ENCODE measurements around the gene MET. TPM values are rescaled to one million over a fixed set of nuclear protein-coding genes. Genes with fewer than 3 reads are reported as not detected.

Gene MET
- total and polyA plus RNA-seq, 2 of the 13 experiments (the other 11 are each of a cell fraction or from before 2014, with no cell fraction given), result 21.8 to 31.5 TPM

DNA sequence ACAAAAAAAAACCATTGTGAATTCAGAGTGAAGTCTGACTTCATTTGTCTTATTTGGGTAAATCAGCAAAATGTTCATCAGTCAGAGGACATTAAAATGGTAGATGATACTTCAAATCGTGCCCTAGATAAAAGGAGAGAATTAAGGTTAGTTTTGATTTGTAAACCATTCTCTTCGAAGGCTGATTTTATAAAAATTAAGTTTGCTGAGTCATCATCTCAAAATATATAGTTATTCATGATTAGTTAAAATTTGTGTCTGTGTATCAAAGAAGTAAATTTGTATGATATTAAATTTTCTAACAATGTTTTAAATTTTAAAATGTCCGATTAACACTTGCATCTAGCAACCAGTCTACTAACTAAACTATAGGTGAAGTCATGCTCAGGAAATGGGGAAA lies 35.3 kb downstream of the MET start:
- H3K4me3 ChIP-seq (replicated peaks in 1 of 3; ENCODE audit: insufficient read depth in 1 of 3, low read depth in 2 of 3, low read length in 3 of 3), result no peak overlapping the region
- no peak for FAIRE-seq
- intact Hi-C loops (cut with micrococcal nuclease; ENCODE audit: unreplicated experiment), result no loop called here

DNA sequence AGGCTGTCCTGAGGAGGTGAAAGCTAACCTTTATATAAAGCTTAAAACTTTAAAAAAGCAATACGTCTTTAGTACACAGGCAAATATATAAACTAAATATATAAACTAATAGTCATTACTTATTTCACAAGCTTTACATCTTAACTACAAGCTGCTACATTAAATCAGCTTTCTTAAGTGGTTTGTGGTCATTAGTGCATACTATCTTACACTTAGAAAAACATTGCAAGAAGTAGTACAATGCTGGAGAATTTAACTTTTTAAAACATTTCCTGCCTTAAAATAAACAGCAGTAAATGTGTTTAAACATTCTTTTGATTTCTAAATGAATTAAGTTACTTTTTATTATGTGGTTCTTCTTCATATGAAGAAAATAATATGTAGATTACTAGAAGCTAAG lies 36.3 kb downstream of the MET start:
- no peak overlapping the region for H3K9ac ChIP-seq (ENCODE audit: insufficient read depth, low read depth, low read length)
- ATAC-seq (no peak), FAIRE-seq (no peak), DNase-seq (ENCODE audit: low spot score) (no peak)
- peaks cover 32% of the 10 kb centered on the region for H3K4me1 ChIP-seq (ENCODE audit: insufficient read depth, low read length)
- no peaks in the 10 kb centered on the region for H3K27me3 ChIP-seq (ENCODE audit: control insufficient read depth in 1 of 2, insufficient read depth in 2 of 2, low read length in 2 of 2)
- no peaks in the 10 kb centered on the region for H4K20me1 ChIP-seq (ENCODE audit: insufficient read depth, low read length)
- H2AFZ ChIP-seq (ENCODE audit: low read length), result no peak overlapping the region
- no peak overlapping the region for H3K4me2 ChIP-seq (ENCODE audit: low read depth, low read length)
- ChIA-PET POLR2A (no interaction called here), CTCF (ENCODE audit: low intra/inter-chr PET ratio, low total read pairs) (no interaction called here)
- no TSS peak for BruUV-seq (replicated peaks)
- in situ Hi-C loops (cut with HindIII; ENCODE audit: extremely low pct_ligation_motif_present, low pct_unique_long_range_greater_than_20kb) (no loop called here), intact Hi-C loops (cut with micrococcal nuclease; ENCODE audit: unreplicated experiment) (no loop called here)
- H3K9me3 ChIP-seq (ENCODE audit: low read length), result no peaks in the 10 kb centered on the region
- WGBS (ENCODE audit: low lambda C conversion rate), result 97% methylated on average over 1 of the region's 1 CpG
- H3K79me2 ChIP-seq (ENCODE audit: insufficient read depth, low read length), result peaks cover 4% of the 10 kb centered on the region
- TF ChIP-seq NFIB (CRISPR knock-in tag; IDR thresholded peaks at IDR 0.05; ENCODE audit: borderline replicate concordance), result no peak
- TF ChIP-seq DR1 (CRISPR knock-in tag; IDR thresholded peaks at IDR 0.05), result no peak
- TF ChIP-seq, protein P1, sequence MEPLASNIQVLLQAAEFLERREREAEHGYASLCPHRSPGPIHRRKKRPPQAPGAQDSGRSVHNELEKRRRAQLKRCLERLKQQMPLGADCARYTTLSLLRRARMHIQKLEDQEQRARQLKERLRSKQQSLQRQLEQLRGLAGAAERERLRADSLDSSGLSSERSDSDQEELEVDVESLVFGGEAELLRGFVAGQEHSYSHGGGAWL (CRISPR knock-in tag; IDR thresholded peaks at IDR 0.05), result no peak
- no peak for TF ChIP-seq ZNF746 (CRISPR knock-in tag; IDR thresholded peaks at IDR 0.05)
- no peak for TF ChIP-seq SMAD3 (CRISPR knock-in tag; IDR thresholded peaks at IDR 0.05)
- TF ChIP-seq, protein P2, sequence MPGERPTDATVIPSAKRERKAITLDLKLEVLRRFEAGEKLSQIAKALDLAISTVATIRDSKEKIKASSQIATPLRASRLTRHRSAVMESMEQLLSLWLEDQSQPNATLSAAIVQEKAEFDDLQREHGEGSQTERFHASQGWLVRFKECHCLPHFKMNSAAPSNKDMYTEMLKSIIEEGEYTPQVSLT (CRISPR knock-in tag; IDR thresholded peaks at IDR 0.05; ENCODE audit: borderline replicate concordance, low read depth), result no peak
- TF ChIP-seq ZNF136 (CRISPR knock-in tag; IDR thresholded peaks at IDR 0.05; ENCODE audit: low read depth), result no peak
- no peak for TF ChIP-seq NR2F1 (CRISPR knock-in tag; IDR thresholded peaks at IDR 0.05)
- TF ChIP-seq NFE2L2 (IDR thresholded peaks at IDR 0.05; ENCODE audit: low read length), result no peak
- no peak for TF ChIP-seq NFE2L1 (CRISPR knock-in tag; IDR thresholded peaks at IDR 0.05; ENCODE audit: borderline replicate concordance)
- no peak for TF ChIP-seq KDM5A (IDR thresholded peaks at IDR 0.05; ENCODE audit: borderline replicate concordance, low read length)
- H3K36me3 ChIP-seq (replicated peaks in 1 of 2; ENCODE audit: control insufficient read depth in 1 of 2, insufficient read depth in 2 of 2, low read length in 2 of 2), result 0 out of 5 replicates have a peak, but pooled peaks cover 0 to 1% of the 10 kb centered on the region in 2 experiments
- H3K27ac ChIP-seq (ENCODE audit: extremely low read length, insufficient read depth, low read length), result no peak overlapping the region
- no peak overlapping the region for H3K4me3 ChIP-seq (replicated peaks in 1 of 3; ENCODE audit: insufficient read depth in 1 of 3, low read depth in 2 of 3, low read length in 3 of 3)

More for the DNA sequence above, 35.3 kb downstream of the MET start:
- no peaks in the 10 kb centered on the region for H3K27me3 ChIP-seq (ENCODE audit: control insufficient read depth in 1 of 2, insufficient read depth in 2 of 2, low read length in 2 of 2)
- BruUV-seq (replicated peaks), result no TSS peak
- POLR2A ChIA-PET, result no interaction called here
- 0 out of 5 replicates have a peak, but pooled peaks cover 0 to 1% of the 10 kb centered on the region in 2 experiments for H3K36me3 ChIP-seq (replicated peaks in 1 of 2; ENCODE audit: control insufficient read depth in 1 of 2, insufficient read depth in 2 of 2, low read length in 2 of 2)
- no peak overlapping the region for H3K9ac ChIP-seq (ENCODE audit: insufficient read depth, low read depth, low read length)
- no peak overlapping the region for H3K4me2 ChIP-seq (ENCODE audit: low read depth, low read length)
- DNase-seq (ENCODE audit: low spot score) (no peak), ATAC-seq (no peak)
- peaks cover 4% of the 10 kb centered on the region for H3K79me2 ChIP-seq (ENCODE audit: insufficient read depth, low read length)
- H3K4me1 ChIP-seq (ENCODE audit: insufficient read depth, low read length), result peaks cover 34% of the 10 kb centered on the region
- in situ Hi-C loops (cut with HindIII; ENCODE audit: extremely low pct_ligation_motif_present, low pct_unique_long_range_greater_than_20kb), result no loop called here
- H4K20me1 ChIP-seq (ENCODE audit: insufficient read depth, low read length), result no peaks in the 10 kb centered on the region
- H3K9me3 ChIP-seq (ENCODE audit: low read length), result no peaks in the 10 kb centered on the region
- no peak overlapping the region for H2AFZ ChIP-seq (ENCODE audit: low read length)
- CTCF ChIA-PET (ENCODE audit: low intra/inter-chr PET ratio, low total read pairs), result no interaction called here
- no peak for TF ChIP-seq ZNF883 (CRISPR knock-in tag; IDR thresholded peaks at IDR 0.05; ENCODE audit: not compliant biosample characterization)
- TF ChIP-seq NFE2L2 (IDR thresholded peaks at IDR 0.05; ENCODE audit: low read length), result peak; percentile 66
- TF ChIP-seq MAFK (conservative IDR thresholded peaks at IDR 0.05 in 1 of 2, IDR thresholded peaks at IDR 0.05 in 1 of 2; ENCODE audit: low read length in 2 of 2), result peak; percentile 82 to 95
- TF ChIP-seq MAFF (IDR thresholded peaks at IDR 0.05; ENCODE audit: low read depth, low read length), result peak; percentile 88
- no peak overlapping the region for H3K27ac ChIP-seq (ENCODE audit: extremely low read length, insufficient read depth, low read length)
- 92% methylated on average over 3 of the region's 3 CpGs for WGBS (ENCODE audit: low lambda C conversion rate)

Data from HepG2 (cell line).